ENCODE data around the gene ACOX1.

Gene ACOX1

DNA sequence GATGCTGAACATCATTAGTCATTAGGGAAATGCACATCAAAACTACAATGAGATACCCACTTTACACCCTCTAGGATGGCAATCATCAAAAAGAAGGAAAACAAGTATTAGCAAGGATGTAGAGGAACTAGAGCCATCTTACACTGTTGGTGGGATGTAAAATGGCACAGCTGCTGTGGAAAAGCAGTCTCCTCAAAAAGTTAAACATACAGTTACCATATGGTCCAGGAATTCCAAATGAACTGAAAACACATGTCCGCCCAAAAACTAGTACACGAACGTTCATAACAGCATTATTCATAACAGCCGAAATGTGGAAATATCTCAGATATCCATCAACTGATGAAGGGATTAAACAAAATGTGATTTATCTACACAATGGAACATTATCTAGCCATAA is 45.2 kb downstream of the ACOX1 start:
- DNase-seq (ENCODE audit: low spot score) = no peak

DNA sequence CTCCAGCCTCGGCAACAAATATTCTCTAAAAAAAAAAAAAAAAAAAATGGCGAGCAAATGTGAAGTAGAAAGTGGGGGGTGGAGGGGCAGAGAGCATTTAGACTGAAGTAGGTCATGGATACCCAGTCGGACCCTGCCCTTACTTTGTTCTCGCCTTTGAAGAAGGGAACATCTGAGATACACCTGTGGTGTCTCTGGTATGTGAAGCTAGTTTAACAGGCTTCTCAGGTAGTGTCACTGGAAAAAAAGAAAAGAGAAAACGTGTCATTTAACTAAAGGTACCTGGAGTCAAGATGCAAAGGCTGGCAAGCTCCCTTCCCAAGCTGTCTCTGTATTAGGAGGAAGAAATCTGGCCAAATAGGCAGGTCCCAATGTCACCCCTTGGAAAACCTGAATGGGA is 46.1 kb downstream of the ACOX1 start:
- DNase-seq (ENCODE audit: low spot score) = no peak

DNA sequence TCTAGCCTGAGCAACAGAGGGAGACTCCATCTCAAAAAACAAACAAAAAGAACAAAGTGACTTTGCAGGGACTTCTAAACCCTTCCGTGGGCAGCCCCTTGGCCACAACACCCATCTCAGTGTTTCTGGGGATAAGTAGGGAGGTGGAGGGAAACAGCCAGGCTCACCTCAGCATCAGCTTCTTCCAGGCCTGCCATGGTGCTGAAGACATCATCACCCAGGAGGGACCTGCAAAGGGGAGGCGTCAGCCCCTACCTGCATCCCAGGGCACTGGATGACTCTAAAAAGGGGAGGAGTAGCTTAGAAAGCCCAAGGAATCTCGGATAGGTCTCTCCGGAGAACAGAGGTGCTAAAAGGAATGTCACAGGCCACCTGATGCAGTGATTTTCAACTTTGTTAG is 47.9 kb downstream of the ACOX1 start:
- DNase-seq (ENCODE audit: low spot score) = no peak

DNA sequence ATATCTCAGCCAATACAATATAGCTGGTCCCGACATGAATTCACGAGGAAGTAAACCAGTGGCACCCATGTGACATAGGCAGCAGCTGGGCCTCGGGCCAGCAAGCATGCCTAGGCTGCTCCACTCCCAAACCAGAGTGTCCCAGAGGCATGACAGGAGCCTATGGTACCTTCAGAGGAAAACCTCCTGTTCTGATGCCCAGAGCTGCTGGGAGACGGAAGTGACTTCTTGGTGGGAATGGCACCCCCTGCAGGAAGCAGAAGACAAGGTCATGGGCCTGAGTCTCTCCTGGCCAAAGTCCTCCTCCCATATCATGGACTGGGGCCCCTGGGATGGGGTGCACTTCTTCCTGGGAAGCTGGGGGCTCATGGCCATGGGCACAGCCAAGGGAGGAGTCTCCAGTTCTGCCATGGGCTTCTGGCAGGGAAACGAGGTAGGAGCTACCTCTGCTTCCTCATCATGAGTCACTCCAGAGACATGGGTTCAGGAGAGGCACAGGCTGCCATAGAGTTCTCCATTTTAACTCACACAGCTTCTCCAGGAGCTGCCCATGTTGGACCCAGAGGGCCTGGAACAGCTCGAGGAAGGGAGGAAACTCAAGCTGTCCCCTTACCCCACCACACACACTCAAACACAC is 51.6 kb downstream of the ACOX1 start:
- DNase-seq (ENCODE audit: low spot score) = no peak

DNA sequence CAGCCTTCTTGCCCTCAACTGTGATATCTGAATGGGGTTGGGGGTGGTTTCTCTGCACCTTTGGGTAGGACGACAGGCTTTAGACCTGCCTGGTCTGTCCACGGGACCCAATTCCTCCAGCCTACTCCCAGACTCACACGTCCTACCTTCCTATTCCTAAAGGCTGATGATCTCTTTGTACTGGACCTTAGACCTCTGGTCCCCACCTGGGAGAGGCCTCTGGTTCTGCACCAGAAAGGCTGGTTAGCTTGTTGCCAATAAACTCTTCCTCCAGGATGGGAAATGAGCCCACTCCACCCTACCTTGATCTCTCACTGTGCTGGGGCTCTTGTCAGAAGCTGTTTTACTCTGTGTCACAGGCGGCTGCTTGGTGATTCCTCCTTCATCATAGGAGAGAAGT is 52.5 kb downstream of the ACOX1 start:
- DNase-seq (ENCODE audit: low spot score) = no peak

DNA sequence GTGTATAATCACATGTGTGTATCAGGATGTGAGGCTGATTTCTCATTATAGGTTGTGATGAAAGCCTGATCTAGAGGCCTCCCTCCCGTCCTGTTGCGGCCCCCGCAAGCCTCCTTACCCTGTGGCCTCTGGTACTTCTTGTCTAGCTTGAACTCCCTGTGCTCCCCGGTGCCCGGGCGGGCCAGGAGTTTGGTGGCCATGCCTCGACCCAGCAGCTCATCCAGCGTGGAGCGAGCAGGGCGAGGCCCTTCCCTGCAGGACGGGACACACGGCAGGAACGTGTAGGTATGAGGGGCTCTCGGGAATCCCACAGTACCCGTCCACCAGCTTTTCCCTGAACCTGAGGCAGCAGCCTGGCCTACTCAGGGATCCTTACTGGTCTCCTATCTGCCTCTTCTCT is 53.1 kb downstream of the ACOX1 start:
- no peak for DNase-seq (ENCODE audit: low spot score)

DNA sequence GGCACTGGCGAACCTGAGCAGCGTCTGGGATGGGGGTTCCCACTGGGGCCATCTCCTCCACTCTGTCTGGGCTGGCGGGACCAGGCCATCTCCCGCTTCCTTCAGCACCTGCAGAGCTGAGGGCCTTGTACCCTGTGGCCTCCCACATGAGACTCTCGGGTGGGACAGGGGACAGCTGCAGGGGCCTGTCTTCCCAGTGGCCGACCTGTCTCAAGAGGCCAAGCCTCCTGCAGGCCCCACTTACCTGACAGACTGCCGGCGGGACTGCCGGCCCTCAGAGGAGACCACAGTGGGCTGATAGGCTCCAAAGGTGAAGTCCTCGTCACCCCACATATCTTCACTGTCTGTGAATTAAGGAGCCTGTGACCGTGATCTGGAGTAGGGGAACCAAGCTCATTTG is 53.9 kb downstream of the ACOX1 start:
- no peak for DNase-seq (ENCODE audit: low spot score)

DNA sequence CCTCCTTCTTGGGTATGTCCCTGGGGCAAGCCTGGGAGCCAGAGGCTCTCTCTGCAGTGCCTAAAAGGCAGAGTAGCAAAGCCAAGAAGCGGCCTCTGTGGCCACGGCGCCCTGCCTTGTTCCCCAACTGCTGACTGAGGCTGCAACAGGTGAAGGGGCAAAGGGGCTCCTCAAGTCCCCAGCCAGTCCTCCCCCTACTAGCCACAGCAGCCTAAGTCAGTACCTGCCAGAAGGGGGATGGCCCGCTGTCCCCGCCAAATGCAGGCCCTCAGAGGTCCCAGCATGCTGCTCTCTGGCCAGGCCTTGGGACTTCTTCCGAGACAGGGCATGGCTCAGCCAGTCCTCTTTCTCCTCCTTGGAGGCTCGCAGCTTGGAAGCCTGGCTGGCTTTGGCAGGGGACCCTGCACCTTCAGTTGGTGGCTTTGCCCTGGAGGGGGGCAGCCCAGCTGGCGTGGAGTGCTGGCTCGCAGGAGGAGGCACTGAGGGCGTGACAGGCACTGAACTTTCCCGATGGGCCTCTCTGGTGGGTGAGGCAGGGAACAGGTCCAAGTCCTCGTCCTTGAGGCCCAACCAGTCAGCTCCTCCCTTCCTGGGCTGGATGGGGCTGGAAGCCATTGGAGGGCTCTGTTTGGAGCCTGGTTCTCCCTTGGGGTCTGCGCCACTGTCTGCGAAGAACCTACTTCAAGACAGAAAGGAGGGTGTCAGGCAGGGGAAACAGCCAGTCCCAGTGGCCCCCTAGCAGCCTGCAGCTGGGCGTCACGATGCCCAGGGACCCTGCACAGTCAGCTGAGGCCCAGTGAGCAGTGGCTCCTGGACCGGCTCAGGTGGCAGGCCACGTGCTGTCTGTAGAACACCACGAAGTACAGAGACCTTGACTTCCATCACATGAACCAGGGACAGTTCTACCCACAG is 55.7 kb downstream of the ACOX1 start:
- no peak for DNase-seq (ENCODE audit: low spot score)

DNA sequence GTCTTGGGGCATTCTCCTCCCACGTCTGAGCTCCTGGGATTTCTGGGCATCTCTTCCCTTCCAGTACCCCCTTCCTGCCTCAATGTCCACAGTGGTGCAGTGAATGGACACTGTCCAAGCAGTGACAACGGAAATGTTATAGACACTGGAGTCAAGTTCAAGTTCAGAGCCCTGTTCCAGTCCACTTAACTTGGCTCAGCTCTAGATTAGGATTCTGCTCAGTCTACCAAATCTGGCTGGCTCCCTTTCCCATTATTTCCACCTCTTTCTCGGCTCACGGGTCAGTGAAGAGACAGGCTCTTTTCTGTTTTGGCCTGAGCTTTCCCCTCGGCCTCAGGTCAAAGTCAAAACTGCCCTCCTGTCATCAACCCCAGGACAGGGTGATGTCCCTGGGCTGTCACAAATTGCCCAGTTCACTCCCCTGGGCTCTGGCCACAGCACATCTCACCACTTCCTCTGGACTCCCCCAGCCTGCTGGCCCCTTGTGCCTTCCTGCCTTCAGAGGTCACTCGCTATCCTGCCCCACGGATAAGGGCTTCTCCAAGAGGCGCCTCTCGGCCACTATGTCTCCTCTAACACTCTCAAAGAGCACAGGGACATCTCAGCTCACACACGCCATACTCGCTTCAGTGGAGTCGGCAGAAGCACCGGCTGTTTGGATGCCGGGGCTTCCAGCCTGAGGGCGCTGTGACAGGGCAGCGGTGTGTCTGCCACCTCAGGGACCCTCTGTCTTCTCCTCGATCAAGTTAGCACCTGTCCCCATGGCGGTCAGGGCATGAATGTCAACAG is 56.6 kb downstream of the ACOX1 start:
- no peak for DNase-seq (ENCODE audit: low spot score)

DNA sequence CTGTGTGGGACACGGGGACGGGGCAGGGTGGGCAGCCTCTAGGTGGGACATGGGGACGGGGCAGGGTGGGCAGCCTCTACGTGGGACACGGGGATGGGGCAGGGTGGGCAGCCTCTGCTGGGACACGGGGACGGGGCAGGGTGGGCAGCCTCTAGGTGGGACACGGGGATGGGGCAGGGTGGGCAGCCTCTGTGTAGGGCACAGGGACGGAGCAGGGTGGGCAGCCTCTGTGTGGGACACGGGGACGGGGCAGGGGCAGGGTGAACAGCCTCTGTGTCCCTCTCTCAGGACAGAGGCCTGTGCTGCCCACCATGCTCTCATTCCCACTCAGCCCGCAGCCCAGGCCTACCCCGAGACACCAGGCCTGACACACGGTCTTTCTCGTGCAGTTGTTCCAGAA is 57.4 kb downstream of the ACOX1 start:
- no peak for DNase-seq (ENCODE audit: low spot score)

DNA sequence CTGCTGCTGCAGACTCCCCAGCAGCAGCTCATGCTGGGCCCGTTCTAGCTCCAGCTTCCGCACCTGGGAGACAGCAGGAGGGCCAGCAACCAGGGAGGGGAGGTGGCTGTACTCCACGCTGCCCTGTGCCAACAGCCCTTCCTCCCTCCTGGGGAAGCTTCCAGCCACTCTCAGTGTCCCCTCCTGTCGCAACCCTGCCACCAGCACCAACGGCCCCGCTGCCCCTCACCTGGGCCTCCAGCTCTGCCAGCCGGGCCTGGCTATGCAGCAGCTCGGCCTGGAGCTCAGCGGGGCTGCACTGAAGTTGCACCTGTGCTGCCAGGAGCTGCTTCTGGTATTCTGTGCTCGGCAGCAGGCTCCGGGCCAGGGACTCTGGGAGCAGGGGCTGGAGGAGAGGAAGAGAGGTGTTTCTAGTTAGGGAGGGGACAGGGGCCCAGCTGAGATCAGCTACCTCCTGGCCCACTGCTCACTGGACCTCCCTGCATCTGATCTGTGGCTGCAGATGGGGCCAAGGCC is 58.9 kb downstream of the ACOX1 start:
- no peak for DNase-seq (ENCODE audit: low spot score)

DNA sequence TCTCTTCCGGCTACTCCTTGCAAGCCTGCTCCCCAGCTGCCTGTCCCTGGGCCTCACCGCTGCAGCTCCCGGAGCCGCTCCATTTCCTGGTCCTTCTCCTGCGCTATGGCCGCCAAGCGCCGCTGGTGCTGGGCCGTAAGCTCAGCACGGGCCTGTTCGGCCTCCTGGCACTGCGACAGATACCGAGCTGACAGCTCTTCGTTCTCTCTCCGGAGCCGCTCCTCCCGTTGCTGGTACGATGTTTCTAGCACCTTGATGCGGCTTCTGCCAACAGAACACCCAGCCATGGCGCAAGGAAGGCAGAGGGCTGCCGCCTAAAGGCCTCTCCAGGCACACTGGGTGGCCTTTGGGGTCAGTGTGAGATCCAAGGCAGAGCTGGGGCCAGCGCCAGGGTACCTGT is 59.4 kb downstream of the ACOX1 start:
- no peak for DNase-seq (ENCODE audit: low spot score)

DNA sequence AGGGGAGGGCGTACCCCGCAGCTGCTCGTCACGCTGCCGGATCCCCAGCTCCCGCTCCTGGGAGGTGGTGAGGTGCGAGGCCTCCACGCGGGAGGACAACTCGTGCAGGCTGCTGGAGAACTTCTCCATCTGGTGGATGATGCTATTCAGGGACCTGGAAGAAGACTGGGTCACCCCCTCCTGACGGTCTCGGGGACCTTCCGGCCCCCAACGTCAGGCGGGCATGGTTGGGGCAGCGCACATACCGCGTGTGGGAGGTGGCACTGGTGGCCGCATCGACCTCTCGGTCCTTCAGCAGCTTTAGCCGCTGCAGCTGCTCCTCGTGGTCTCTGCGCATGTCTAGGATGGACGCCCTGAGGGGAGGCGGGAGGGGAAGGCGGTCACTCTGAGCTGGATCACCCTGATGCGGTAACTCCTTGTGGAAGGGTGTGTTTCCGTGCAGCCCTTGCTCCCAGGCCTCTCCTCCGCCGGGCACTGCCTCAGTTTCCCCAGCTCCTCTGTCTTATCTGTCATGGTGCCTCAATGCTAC is 61.0 kb downstream of the ACOX1 start:
- no peak for DNase-seq (ENCODE audit: low spot score)

DNA sequence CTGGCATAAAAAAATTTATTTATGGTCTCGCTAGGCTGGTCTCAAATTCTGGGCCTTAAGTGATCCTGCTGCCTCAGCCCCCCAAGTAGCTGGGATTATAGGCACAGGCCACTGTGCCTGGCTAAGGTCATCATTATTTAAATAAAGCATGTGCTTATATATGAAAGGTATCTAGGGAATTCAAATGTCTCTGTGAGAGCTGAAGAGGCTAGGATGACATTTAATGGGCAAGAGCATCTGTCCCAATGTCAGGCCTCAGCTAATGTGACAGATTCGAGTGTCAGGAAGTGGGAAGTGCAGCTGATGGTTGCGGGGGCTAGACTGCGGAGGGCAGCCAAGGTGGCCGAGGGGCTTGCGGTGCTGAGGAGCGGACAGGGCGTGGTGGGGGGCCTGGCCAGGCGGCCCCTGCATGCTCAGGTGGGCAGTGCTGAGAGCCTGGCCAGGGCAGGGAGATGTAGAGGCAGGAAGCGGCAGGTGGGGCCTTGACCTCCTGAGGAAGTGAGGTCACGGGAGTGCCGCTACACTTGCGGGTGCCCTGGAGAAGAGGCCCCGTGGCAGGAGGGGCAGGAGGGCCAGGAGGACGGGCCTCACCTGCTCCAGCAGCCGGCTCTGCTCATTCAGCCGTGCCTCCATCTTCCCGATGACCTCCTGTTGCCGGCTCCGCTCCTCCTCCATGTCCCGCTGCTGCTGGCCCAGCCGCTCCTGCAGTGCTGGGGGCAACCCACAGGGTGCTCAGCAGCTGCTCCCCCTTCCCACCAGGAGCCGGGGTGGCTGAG is 61.6 kb downstream of the ACOX1 start:
- no peak for DNase-seq (ENCODE audit: low spot score)

DNA sequence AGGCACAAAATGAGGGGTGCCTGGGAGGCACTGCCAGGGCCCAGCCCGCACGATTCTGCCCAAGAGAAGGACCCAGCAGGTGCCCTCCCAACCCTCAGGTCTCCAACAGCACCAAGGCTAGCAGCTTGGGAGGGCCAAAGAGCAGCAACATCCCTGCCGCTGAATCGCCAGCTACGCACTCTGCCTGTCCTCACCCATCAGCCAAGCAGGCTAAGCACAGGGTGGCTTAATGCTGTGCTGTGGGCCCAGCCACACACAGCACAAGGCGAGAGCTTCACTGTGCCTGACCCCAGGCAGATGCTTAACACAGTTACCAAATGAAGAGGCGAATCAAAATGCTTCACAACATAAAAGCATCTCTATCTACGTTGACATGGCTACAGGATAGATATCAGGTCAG is 63.7 kb downstream of the ACOX1 start:
- no peak for DNase-seq (ENCODE audit: low spot score)

DNA sequence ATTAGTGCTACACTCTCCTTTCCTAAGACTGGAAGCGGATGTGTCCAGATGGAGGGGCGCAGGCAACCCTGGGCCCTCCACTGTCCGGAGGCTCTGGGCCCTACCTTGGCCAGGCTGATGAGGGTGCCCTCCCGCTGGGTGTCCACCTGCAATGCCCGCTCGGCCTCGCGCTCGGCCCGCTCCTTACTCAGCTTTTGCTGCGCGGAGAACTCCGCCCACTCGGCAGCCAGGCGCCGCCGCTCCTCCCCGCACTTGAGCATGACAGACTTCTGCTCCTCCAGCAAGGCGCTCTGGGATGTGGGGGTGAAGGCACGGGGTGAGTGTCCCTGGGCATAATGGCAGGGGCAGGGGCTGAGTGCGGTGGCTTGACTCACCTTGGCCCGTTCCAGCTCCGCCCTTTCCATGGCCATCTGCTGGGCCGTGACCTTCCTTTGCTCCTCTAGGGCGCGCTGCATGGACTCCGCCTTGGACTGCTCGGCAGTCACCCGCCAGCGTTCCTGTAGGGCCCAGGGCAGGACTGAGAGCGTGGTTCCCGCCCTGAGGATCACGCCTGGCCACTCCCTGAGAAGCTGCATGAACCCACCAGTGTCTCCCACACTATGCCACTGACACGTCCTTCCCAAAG is 64.2 kb downstream of the ACOX1 start:
- no peak for DNase-seq (ENCODE audit: low spot score)

DNA sequence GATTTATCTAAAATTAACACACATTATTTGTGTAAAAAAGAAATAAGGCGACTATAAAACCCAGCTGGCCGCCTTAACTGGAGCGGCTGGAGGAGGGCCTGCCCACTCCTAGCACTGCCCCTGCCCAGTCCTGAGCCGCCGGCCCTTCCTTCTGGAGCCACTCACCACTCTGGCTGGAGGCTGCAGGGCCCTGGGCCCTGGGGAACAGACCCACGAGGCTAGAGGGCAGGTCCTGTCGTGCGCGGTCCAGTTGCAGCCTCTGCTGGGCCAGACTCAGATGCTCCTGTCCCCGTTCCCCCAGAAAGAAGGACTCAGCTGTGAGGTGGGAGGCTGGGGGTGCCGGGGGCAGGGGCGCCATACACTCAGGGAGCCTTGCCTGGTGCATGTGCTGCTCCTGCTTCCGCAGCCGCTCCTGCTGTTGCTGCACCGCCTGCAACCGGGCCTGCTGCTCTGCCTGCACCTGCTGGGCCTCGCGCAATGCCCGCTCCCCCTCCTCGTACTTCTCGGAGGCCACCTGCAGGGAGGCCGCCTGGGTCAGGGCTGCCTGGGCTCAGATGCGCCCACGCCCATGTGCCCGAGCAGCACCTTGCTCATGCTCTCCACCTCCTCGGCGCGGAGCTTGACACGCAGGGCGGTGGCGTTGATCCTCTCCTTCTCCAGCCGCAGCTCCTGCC is 65.3 kb downstream of the ACOX1 start:
- DNase-seq (ENCODE audit: low spot score) = no peak

DNA sequence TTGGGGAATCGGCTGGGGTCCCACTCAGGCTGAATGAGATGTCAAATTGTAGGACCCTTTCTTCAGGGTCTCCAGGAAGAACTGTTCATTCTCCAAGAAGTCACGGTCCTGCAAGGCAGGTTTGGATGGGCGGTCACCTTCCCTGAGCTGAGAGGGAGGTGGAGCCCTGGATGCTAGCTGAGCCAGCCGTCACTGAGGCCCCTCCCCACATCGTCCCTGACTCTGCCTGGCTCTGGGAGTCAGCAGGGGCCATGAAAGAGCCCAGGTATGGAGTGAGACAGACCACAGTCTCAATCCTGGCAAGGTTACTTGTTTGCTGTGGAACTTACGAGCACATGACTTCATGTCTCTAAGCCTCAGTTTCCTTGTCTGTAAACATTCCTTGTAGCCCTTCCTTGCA is 68.3 kb downstream of the ACOX1 start:
- DNase-seq (ENCODE audit: low spot score) = no peak

DNA sequence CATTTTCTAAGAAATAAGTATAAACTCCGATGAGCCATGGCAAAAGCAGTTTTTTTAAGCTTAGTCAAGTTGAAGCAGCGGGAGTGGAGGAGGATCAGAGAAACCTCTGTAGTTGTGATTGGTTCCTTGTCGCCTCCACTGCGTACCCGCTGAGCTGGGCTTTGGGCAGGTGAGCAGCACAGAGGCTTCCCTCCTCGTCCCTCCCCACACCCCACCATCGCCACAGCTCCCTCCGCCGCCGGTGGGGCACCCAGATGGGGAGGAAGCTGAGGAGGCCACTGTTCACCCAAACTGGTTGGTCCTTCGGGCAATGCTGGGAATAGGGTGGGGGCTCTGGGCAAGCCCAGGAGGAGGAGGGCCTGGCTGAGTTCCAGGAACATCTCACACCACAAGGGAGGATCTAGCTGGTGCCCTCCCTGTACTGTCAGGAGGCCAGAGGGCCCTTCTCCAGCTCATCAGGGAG is 69.1 kb downstream of the ACOX1 start:
- no peak for DNase-seq (ENCODE audit: low spot score)

DNA sequence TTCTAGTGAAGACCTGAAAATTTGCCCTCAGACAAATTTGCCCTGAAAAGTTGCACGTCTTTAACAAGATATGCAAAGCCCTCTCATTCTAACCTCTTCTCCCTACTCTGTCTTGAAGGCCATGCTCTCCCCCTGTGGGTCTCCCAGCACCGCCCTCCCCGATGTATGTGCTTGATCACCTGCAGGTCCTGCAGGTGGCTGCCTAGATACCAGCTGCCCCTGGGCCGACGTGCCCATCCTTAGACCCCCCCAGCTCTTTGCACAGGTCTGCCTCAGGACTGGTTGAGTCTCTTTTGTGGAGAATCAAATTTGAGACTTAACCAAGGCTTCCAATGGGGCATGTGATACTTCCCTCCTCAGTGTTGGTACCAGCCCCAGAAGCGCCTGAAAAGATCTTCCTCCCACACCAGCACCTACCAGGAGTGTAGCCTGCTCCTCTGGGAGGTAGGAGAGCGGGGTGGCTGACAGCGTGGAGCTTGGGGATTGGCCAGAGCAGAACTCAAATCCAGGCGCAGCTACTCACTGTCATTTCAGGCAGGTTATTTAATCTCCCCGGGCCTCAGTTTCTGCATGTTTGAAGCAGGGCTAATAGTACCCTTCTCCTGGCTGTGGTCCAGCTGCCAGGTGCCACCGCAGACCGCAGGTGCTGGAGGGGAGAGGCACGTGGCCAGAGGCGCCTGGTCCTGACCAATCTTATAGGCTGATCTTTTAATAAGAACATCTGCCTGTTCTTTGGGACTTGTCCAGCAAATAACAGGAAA is 69.7 kb downstream of the ACOX1 start:
- DNase-seq (ENCODE audit: low spot score) = no peak
